Measurements from ENCODE around the gene DBNDD1. TPM values are rescaled to one million over a fixed set of nuclear protein-coding genes. Genes with fewer than 3 reads are reported as not detected.

The DBNDD1 gene
- total RNA-seq, 1 experiment from 2014 or later: 32.3 TPM

DNA sequence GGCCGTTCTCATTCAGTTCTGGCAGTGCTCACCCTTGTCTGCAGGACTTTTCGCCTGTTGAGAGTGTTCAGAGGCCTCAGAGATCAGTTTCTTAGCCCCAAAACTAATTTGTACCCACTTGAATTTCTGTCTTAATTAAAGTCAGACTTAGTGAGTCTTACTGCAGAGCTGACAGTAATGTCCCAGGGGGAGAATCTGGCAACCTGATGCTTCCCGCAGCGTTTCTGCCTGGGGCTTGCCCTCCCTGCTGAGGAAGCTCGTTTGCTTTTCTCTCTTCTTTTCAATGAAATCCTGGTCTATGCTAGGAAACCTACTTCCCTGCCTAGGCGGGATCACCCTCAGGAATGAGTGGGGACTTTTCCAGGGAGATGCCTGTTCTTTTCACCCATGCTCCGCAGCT is 25.3 kb downstream of the DBNDD1 start:
- CTCF ChIA-PET: no interaction called here

DNA sequence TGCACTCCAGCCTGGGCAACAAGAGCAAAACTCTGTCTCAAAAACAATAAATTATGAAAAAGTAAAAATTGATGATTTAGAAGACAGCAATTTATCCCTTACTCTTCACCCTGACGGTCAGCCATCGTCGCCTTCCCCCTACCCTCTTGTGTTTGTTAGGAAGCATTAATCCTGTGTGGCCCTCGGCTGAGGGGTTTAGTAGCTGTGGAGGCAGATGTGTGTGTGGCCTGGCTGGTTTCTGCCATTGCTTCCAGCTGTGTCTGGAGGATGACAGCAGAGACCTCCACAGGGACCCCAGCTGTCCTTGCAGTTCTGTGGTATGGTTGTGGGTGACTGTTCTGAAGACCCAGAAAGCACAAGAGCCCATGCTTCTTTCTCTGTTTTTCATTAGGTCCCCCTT is 25.9 kb downstream of the DBNDD1 start:
- no peak for DNase-seq (ENCODE audit: low read depth, low spot score)
- BruUV-seq (replicated peaks): no TSS peak
- ATAC-seq: no peak
- no peak overlapping the region for H3K27ac ChIP-seq (ENCODE audit: low read length)
- ChIA-PET POLR2A (no interaction called here), CTCF (no interaction called here)
- H3K9me3 ChIP-seq (ENCODE audit: control insufficient read depth, insufficient read depth, low read depth, low read length): peaks cover 7% of the 10 kb centered on the region; the same call in 1 of the 2 replicates
- H3K27me3 ChIP-seq (ENCODE audit: control insufficient read depth, insufficient read depth, low read length): no peaks in the 10 kb centered on the region
- intact Hi-C loops (cut with micrococcal nuclease; ENCODE audit: unreplicated experiment): no loop called here
- no peak overlapping the region for H3K4me3 ChIP-seq (ENCODE audit: low read depth in 2 of 2, low read length in 2 of 2)
- TF ChIP-seq POLR2AphosphoS5 (IDR thresholded peaks at IDR 0.05; ENCODE audit: low read depth, low read length): no peak
- TF ChIP-seq, protein P1, sequence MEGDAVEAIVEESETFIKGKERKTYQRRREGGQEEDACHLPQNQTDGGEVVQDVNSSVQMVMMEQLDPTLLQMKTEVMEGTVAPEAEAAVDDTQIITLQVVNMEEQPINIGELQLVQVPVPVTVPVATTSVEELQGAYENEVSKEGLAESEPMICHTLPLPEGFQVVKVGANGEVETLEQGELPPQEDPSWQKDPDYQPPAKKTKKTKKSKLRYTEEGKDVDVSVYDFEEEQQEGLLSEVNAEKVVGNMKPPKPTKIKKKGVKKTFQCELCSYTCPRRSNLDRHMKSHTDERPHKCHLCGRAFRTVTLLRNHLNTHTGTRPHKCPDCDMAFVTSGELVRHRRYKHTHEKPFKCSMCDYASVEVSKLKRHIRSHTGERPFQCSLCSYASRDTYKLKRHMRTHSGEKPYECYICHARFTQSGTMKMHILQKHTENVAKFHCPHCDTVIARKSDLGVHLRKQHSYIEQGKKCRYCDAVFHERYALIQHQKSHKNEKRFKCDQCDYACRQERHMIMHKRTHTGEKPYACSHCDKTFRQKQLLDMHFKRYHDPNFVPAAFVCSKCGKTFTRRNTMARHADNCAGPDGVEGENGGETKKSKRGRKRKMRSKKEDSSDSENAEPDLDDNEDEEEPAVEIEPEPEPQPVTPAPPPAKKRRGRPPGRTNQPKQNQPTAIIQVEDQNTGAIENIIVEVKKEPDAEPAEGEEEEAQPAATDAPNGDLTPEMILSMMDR (IDR thresholded peaks at IDR 0.05): no peak
- TF ChIP-seq TCF7L2 (IDR thresholded peaks at IDR 0.05; ENCODE audit: low read depth, low read length): no peak
- no peak for TF ChIP-seq SIN3A (IDR thresholded peaks at IDR 0.05; ENCODE audit: borderline replicate concordance, insufficient read depth, low read depth, low read length)
- TF ChIP-seq, protein P2, sequence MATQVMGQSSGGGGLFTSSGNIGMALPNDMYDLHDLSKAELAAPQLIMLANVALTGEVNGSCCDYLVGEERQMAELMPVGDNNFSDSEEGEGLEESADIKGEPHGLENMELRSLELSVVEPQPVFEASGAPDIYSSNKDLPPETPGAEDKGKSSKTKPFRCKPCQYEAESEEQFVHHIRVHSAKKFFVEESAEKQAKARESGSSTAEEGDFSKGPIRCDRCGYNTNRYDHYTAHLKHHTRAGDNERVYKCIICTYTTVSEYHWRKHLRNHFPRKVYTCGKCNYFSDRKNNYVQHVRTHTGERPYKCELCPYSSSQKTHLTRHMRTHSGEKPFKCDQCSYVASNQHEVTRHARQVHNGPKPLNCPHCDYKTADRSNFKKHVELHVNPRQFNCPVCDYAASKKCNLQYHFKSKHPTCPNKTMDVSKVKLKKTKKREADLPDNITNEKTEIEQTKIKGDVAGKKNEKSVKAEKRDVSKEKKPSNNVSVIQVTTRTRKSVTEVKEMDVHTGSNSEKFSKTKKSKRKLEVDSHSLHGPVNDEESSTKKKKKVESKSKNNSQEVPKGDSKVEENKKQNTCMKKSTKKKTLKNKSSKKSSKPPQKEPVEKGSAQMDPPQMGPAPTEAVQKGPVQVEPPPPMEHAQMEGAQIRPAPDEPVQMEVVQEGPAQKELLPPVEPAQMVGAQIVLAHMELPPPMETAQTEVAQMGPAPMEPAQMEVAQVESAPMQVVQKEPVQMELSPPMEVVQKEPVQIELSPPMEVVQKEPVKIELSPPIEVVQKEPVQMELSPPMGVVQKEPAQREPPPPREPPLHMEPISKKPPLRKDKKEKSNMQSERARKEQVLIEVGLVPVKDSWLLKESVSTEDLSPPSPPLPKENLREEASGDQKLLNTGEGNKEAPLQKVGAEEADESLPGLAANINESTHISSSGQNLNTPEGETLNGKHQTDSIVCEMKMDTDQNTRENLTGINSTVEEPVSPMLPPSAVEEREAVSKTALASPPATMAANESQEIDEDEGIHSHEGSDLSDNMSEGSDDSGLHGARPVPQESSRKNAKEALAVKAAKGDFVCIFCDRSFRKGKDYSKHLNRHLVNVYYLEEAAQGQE (IDR thresholded peaks at IDR 0.05; ENCODE audit: insufficient read depth in 1 of 2, low read depth in 2 of 2, low read length in 1 of 2): no peak
- peaks cover 2% of the 10 kb centered on the region for H3K36me3 ChIP-seq (ENCODE audit: control insufficient read depth, insufficient read depth, low read length)
- in situ Hi-C loops (cut with HindIII; ENCODE audit: low pct_unique_long_range_greater_than_20kb, low sequenced_read_pairs): no loop called here
- H3K4me1 ChIP-seq (ENCODE audit: control insufficient read depth, insufficient read depth, low read length): no peaks in the 10 kb centered on the region

More for the DNA sequence above, 25.3 kb downstream of the DBNDD1 start:
- in situ Hi-C loops (cut with HindIII; ENCODE audit: low pct_unique_long_range_greater_than_20kb, low sequenced_read_pairs) (no loop called here), intact Hi-C loops (cut with micrococcal nuclease; ENCODE audit: unreplicated experiment) (no loop called here)
- Histone ChIP-seq H3K4me1 (ENCODE audit: control insufficient read depth, insufficient read depth, low read length) (no peaks in the 10 kb centered on the region), H3K27ac (ENCODE audit: low read length) (0 out of 2 replicates have a peak overlapping the region, but pooled peaks have one; percentile 79), H3K36me3 (ENCODE audit: control insufficient read depth, insufficient read depth, low read length) (peaks cover 2% of the 10 kb centered on the region), H3K4me3 (ENCODE audit: low read depth in 2 of 2, low read length in 2 of 2) (no peak overlapping the region), H3K27me3 (ENCODE audit: control insufficient read depth, insufficient read depth, low read length) (no peaks in the 10 kb centered on the region), H3K9me3 (ENCODE audit: control insufficient read depth, insufficient read depth, low read depth, low read length) (peaks cover 7% of the 10 kb centered on the region; the same call in 1 of the 2 replicates)
- ATAC-seq (no peak), DNase-seq (ENCODE audit: low read depth, low spot score) (no peak)
- no peak for TF ChIP-seq POLR2AphosphoS5 (IDR thresholded peaks at IDR 0.05; ENCODE audit: low read depth, low read length)
- no peak for TF ChIP-seq SIN3A (IDR thresholded peaks at IDR 0.05; ENCODE audit: borderline replicate concordance, insufficient read depth, low read depth, low read length)
- TF ChIP-seq, protein P1 (IDR thresholded peaks at IDR 0.05): no peak
- TF ChIP-seq, protein P2 (IDR thresholded peaks at IDR 0.05; ENCODE audit: insufficient read depth in 1 of 2, low read depth in 2 of 2, low read length in 1 of 2): no peak
- TF ChIP-seq TCF7L2 (IDR thresholded peaks at IDR 0.05; ENCODE audit: low read depth, low read length): no peak
- POLR2A ChIA-PET: no interaction called here
- BruUV-seq (replicated peaks): no TSS peak

Data from Panc1 (cell line).